K562 (cell line): ENCODE measurements around the gene RIPOR2.

Experiments
- NR2C1 ChIP-seq, 2 experiments: fragments of 450-650 bp; IDR thresholded peaks; 2 replicates each; pipeline ENCODE4 v1.6.1; 2017; ENCODE audit warnings: mild to moderate bottlenecking in 2 of 2, antibody characterized with exemption in 1 of 2, inconsistent platforms in 1 of 2, missing compliant biosample characterization in 1 of 2, missing genetic modification characterization in 1 of 2
- TAF15 ChIP-seq: fragments of 200-400 bp; formaldehyde crosslinking; IDR thresholded peaks from 2 replicates; pipeline ENCODE4 v1.6.1; 2017; ENCODE audit warnings: mild to moderate bottlenecking, low read depth, low read length, moderate library complexity

DNA sequence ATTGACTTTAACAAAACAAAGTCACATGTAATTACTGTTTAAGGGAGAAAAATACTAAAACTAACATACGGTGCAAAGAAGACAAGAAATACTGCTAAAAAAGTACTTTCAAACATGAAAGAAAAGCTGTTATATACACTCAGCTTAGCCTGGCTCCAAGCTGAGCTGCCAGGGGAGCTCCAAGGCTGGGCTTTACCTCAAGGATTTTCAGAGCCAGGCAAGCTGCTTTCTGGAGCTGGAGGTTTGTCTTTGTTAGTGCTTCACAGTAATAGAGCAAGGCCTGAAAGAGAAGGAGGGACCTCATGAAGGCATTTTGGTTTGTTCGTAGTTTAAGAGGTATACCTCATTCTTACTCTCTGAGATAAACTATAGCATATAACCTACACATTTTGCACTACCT lies 117.4 kb downstream of the RIPOR2 start:
- TF ChIP-seq TAF15 (no peak), NR2C1 (IDR thresholded peaks at IDR 0.05) (no peak), NR2C1 (tag; IDR thresholded peaks at IDR 0.05) (no peak)
